Ovary (tissue), 9 donors: ENCODE results near the gene ADH1C. TPM values are rescaled to one million over a fixed set of nuclear protein-coding genes. Genes with fewer than 3 reads are reported as not detected.
A peak's percentile ranks its signal among the peaks of the same experiment; 100 is the strongest.

Source experiments
- DNase-seq, 5 donors: peaks; one replicate each; pipeline ENCODE4 v3.0.0-alpha.2; 2019 to 2020
- H3K27ac ChIP-seq, 2 donors: fragments of 200-600 bp; one replicate each; pipeline versions ENCODE4 v1.5.1 to v1.8.0; 2019 to 2022
- H3K27me3 ChIP-seq: fragments of 200-600 bp; one replicate; pipeline ENCODE4 v1.8.0; 2022
- H3K36me3 ChIP-seq: fragments of 200-600 bp; sonication (generic); one replicate; pipeline ENCODE4 v1.5.1; 2019
- H3K4me1 ChIP-seq: one replicate; pipeline ENCODE4 v1.8.1; 2013; ENCODE audit warnings: mild to moderate bottlenecking, moderate library complexity; ENCODE audit not compliant: insufficient read depth
- H3K4me3 ChIP-seq: fragments of 200-600 bp; sonication (generic); one replicate; pipeline ENCODE4 v1.5.1; 2017
- H3K9me3 ChIP-seq, 2 donors: fragments of 200-600 bp in 1 of 2; sonication (generic) in 1 of 2; one replicate each; pipeline versions ENCODE4 v1.5.1 to v1.8.1; 2013 to 2019; ENCODE audit warnings: mild to moderate bottlenecking in 1 of 2, moderate library complexity in 1 of 2
- EP300 ChIP-seq: sonication (generic); formaldehyde crosslinking; IDR thresholded peaks from one replicate; pipeline ENCODE4 v1.6.1; 2017; ENCODE audit warnings: antibody characterized with exemption
- POLR2A ChIP-seq: fragments of 450-650 bp; IDR thresholded peaks from one replicate; pipeline ENCODE4 v1.6.1; 2017; ENCODE audit warnings: antibody characterized with exemption, mild to moderate bottlenecking, moderate library complexity
- WGBS, 3 donors: extraction: QIAGEN DNeasy Blood & Tissue Kit in 1 of 3; methylation state at CpG; one replicate each; pipeline versions ENCODE4 v1.1.5 to v1.1.7; 2013 to 2017; 5-methylcytosine and 5-hydroxymethylcytosine counted together
- intact Hi-C, 4 donors: fragments of 100-400 bp; cut with DNase I; formaldehyde crosslinking; loops; one replicate each; pipeline versions ENCODE4 v1.11.0 to v1.15.1; 2022 to 2023
- polyA plus RNA-seq, 2 donors: library from polyadenylated mRNA; stranded (reverse); fragments of 200-250 nt in 1 of 2; fragments of 350-450 nt in 1 of 2; fragmentation: Illumina TruSeq in 1 of 2; extraction: RNeasy Lipid Tissue Mini Kit (QIAGEN cat#74804) in 1 of 2; gene quantifications; one replicate each; pipeline ENCODE4 v1.2.3, GENCODE V29; 2013 to 2014
- total RNA-seq, 7 donors: library from RNA; depleted of rRNA in 2 of 7; stranded (reverse); fragments of >200 nt in 2 of 7; fragmentation: NEBNext Ultra II Directional in 3 of 7; extraction: Animal tissue kit (Norgen Biotek cat#: 25700) in 3 of 7; gene quantifications; one replicate each; pipeline versions ENCODE4 v1.1.0 to v1.2.4, GENCODE V29; 2016 to 2023
- TF ChIP-seq, protein P1 (sequence below), 3 donors: fragments of 450-650 bp in 2 of 3; fragments of 200-600 bp in 1 of 3; IDR thresholded peaks; one replicate each; pipeline versions ENCODE4 v1.5.1 to v1.8.0; 2016 to 2022; ENCODE audit warnings: antibody characterized with exemption in 3 of 3, mild to moderate bottlenecking in 1 of 3
- donor health status: DM: no; HTN: no; CAD: no; lungs with moderate emphysema.
- donor health status: DM: no; HTN: no; CAD: no.
- donor health status: Bipolar disorder and iron deficiency.
- donor health status: DM: yes; HTN: yes; CAD: no.
- donor health status: DM: no; HTN: no; CAD: no.
- donor health status: DM: yes; HTN: yes; CAD: no.

Gene ADH1C
- total and polyA plus RNA-seq, 9 donors = 1.5 to 21.6 (median 7.0) TPM

DNA sequence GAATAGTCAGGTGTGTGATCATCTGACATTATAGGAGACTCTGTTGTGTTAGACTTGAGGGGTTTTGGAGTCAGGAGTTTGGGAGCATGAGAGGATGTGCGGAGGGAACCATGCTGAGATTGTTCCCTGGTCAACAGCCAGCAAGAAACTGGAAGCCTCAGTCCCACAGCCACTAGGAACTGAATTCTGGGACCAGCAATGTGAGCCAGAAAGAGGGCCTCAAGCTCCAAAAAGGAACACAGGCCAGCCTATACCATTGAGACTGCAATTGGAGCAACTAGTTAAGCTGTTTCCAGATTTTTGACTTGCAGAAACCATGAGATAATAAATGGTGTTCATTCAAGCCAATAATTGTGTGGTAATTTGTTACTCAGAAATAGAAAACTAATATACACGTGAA, 22.7 kb downstream of the ADH1C start:
- no peaks in the 10 kb centered on the region for H3K4me1 ChIP-seq
- no peak overlapping the region for H3K27ac ChIP-seq
- WGBS, 3 donors = 63 to 71% (median 70%) methylated on average over 2 of the region's 2 CpGs
- H3K27me3 ChIP-seq = no peaks in the 10 kb centered on the region
- intact Hi-C loops = loop anchor here in 2 of 4 donors (10.0 kb wide), 2 partner anchors 65 to 125 kb away; no protein-coding TSS in a partner anchor
- no peaks in the 10 kb centered on the region for H3K9me3 ChIP-seq
- H3K36me3 ChIP-seq = no peaks in the 10 kb centered on the region
- no peak for DNase-seq
- TF ChIP-seq, protein P1, sequence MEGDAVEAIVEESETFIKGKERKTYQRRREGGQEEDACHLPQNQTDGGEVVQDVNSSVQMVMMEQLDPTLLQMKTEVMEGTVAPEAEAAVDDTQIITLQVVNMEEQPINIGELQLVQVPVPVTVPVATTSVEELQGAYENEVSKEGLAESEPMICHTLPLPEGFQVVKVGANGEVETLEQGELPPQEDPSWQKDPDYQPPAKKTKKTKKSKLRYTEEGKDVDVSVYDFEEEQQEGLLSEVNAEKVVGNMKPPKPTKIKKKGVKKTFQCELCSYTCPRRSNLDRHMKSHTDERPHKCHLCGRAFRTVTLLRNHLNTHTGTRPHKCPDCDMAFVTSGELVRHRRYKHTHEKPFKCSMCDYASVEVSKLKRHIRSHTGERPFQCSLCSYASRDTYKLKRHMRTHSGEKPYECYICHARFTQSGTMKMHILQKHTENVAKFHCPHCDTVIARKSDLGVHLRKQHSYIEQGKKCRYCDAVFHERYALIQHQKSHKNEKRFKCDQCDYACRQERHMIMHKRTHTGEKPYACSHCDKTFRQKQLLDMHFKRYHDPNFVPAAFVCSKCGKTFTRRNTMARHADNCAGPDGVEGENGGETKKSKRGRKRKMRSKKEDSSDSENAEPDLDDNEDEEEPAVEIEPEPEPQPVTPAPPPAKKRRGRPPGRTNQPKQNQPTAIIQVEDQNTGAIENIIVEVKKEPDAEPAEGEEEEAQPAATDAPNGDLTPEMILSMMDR (IDR thresholded peaks at IDR 0.05) = no peak
- TF ChIP-seq EP300 = no peak
- no peak for TF ChIP-seq POLR2A
- no peak overlapping the region for H3K4me3 ChIP-seq

DNA sequence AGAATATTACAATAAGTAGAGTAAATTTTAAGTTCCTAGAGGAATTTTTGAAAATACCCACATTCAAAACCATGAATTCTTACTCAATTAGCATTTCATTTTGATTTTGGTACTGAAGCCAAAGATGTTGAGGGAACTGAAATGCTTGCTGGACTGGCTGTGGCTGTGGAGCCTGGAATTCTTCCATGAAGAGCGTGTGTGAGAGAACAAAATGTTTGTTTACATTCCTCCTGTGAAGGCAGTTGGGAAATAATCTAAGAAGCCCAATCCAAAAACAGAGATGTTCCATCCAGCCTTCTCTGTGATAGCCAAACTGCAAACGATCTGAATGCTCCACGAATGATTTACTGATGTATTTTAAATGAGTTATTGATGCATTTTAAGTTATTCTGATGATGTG, 27.6 kb downstream of the ADH1C start:
- Histone ChIP-seq H3K27ac (peak overlapping the region in 1 of 2 donors; percentile 73), H3K4me1 (peaks cover 14% of the 10 kb centered on the region), H3K9me3 (no peaks in the 10 kb centered on the region), H3K27me3 (no peaks in the 10 kb centered on the region), H3K36me3 (no peaks in the 10 kb centered on the region), H3K4me3 (no peak overlapping the region)
- peak; percentile 52 for TF ChIP-seq EP300
- TF ChIP-seq, protein P1 (IDR thresholded peaks at IDR 0.05) = no peak
- DNase-seq = peak; percentile 70 to 87 (median 81)
- WGBS, 3 donors = 0 to 10% (median 2%) methylated on average over 3 of the region's 3 CpGs
- intact Hi-C loops = loop anchor here in 2 of 4 donors (5.0 to 10.0 kb wide), 3 partner anchors 62 to 120 kb away; no protein-coding TSS in a partner anchor

DNA sequence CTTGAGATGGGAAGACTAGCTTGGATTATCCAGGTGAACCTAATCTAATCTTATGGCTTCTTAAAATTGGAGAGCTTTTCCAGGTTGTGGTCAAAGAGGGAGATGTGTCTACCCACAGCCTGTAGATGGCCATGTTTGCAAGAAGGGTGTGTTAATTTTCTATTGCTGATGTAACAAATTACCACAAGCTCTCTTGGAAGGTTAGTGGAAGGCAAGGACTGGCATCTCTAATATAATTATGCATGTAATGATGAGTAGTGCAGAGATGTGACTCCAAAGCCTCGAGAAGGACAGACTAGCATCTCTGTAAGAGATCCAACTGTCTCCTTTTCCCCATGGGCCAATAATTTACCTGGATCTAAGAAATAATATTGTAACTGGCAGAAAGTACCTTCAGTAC, 28.2 kb downstream of the ADH1C start:
- WGBS, 3 donors = 10 to 24% (median 20%) methylated on average over 1 of the region's 1 CpG
- H3K9me3 ChIP-seq = no peaks in the 10 kb centered on the region
- no peaks in the 10 kb centered on the region for H3K36me3 ChIP-seq
- DNase-seq = no peak
- no peak overlapping the region for H3K4me3 ChIP-seq
- no peaks in the 10 kb centered on the region for H3K27me3 ChIP-seq
- peaks cover 14% of the 10 kb centered on the region for H3K4me1 ChIP-seq
- intact Hi-C loops = loop anchor here in 2 of 4 donors (5.0 to 10.0 kb wide), 3 partner anchors 63 to 120 kb away; no protein-coding TSS in a partner anchor
- peak overlapping the region in 1 of 2 donors; percentile 73 for H3K27ac ChIP-seq
- TF ChIP-seq POLR2A (no peak), EP300 (no peak)
- TF ChIP-seq, protein P1 (IDR thresholded peaks at IDR 0.05) = no peak

DNA sequence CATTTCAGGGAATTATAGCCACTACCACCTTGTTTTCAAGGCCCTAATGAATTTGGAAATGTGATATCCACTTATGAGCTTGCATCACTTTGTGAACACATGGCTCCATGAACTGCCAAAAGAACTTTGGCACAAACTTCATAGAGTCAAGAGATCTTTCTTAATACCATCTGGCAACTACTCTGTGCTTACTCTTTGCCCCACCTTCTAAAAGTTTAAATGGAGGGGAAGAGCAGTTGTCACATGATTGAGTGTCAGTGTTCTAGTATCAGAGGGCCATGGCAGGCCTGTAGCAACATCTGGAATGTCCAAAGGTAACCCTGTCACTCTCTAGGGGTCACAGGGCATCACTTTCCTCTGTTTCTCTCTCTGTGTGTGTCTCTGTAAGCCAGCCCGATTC, 28.8 kb downstream of the ADH1C start:
- TF ChIP-seq POLR2A (no peak), EP300 (no peak)
- TF ChIP-seq, protein P1 (IDR thresholded peaks at IDR 0.05) = no peak
- Histone ChIP-seq H3K27me3 (no peaks in the 10 kb centered on the region), H3K9me3 (no peaks in the 10 kb centered on the region), H3K27ac (peak overlapping the region in 1 of 2 donors; percentile 73), H3K4me1 (peaks cover 14% of the 10 kb centered on the region), H3K4me3 (no peak overlapping the region), H3K36me3 (no peaks in the 10 kb centered on the region)
- intact Hi-C loops = loop anchor here in 2 of 4 donors (5.0 to 10.0 kb wide), 3 partner anchors 64 to 119 kb away; no protein-coding TSS in a partner anchor
- DNase-seq = peak in 2 of 5 donors; percentile 35 to 62
- 84 to 93% (median 88%) methylated on average over 1 of the region's 1 CpG for WGBS, 3 donors
